HG03175 (cell line): Measurements from ENCODE around the gene EMP1.

Source experiments
- ATAC-seq: cut with Tn5 transposase; IDR thresholded peaks from one replicate; pipeline ENCODE4 v1.9.1; 2021; ENCODE audit warnings: mild to moderate bottlenecking, moderate library complexity; ENCODE audit not compliant: unreplicated experiment

The EMP1 gene

GRCh38 chr12:13218641-13219040 lies 22.1 kb downstream of the EMP1 start:
- ATAC-seq: no peak

DNA sequence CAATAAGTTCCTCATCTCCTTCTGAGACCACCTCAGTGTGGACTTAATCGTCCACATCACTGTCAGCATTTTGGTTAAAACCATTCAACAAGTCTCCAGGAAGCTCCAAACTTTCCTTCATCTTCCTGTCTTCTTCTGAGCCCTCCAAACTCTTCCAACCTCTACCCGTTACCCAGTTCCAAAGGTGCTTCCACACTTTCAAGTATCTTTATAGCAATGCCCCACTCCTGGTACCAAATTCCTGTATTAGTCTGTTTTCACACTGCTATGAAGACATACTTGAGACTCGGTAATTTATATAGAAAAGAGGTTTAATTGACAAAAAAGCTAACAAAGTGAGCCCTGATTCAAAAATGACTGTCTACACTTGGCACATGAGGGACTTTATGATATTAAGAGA lies 22.8 kb downstream of the EMP1 start:
- ATAC-seq: no peak

- ATAC-seq: no peak
These were observed 24.3 kb downstream of the EMP1 start for GRCh38 chr12:13220838-13221237.

- ATAC-seq: no peak
These were observed 25.6 kb downstream of the EMP1 start for GRCh38 chr12:13222076-13222475.

DNA sequence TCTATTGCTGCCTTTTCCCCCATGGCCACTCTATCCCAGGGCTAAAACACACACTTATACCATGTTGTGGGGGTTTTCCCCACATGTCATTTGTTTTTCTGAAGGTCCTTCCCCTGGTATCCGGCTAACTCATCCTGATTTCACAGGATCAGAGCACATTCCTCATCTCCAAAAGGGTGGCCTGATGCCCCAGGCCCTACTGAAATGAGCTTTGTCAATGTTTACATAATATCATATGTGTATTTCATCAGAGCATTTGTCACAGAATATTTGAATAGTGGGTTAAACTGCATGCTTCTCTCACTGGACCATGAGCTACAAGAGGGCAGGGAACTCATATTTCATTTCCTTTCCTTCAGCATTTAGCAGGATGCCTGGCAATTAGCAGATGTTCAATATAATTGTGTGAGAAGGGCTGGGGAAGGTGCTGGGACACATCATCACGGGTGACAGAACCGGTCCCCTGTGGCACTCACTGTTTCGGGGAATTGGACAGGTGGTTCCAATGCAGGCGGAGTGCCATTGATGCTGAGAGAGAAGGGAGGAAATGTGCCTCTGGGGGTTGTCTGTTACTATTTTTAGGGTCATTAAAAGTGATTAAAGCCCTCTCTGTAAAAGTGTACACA lies 26.8 kb downstream of the EMP1 start:
- ATAC-seq: no peak

DNA sequence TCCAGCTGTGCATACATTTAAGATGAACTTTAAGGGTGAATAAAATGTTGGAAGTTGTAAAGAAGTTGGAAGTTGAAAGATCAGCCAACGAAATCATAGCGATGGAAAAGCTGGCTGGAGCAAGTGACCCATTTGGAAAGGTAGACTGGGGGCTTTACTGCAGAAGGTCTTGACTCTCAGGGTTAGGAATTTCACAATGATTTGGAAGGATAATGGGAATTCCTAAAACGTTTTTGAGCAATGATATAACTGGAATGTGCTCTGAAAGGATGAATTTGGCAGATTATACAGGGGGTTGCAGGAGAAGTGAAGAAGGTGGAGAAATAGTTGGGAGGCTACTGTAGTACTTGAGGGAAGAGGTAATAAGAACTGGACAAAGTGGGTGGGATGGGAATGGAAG lies 27.4 kb downstream of the EMP1 start:
- ATAC-seq: no peak

- ATAC-seq: no peak
These were observed 30.7 kb downstream of the EMP1 start for GRCh38 chr12:13227191-13227590.

DNA sequence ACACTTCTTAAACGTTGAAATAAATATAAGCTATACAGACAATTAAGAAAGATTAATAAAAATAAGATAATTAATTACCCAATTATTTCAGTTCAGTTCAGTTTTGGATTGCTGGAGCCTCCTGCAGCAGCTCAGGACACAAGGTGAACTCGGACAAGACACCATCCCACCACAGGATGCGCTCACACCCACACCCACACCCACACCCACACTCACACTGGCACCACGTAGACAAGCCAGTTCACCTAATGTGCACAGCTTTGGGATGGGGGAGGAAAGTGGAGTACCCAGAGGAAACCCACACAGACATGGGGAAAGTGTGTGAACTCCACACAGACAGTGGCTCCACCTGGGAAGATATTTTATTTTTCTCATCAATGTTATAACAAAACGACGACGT lies 32.1 kb downstream of the EMP1 start:
- ATAC-seq: no peak

- no peak for ATAC-seq
These were observed 33.0 kb downstream of the EMP1 start for GRCh38 chr12:13229504-13229903.

DNA sequence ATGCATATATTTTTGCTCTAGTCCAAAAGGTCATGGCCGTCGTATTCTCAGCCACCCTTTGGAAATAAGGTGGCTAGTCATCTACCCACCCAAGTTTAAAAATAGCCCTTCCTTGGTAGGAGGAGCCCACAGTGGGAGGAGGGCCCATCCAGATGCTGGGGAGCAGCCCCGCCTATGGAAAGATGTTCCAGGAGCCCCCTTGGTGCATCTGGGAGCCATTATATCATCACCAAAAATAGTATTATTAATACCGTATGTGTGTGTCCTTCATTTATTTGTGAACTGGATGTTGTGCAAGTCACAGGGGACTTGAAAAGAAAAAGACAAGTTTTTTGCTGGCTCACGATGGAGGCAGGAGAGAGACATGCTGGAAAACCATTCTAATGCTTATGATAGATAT lies 34.0 kb downstream of the EMP1 start:
- no peak for ATAC-seq

- no peak for ATAC-seq
These were observed 37.5 kb downstream of the EMP1 start for GRCh38 chr12:13233830-13234641.

GRCh38 chr12:13238204-13238603 lies 41.7 kb downstream of the EMP1 start:
- ATAC-seq: no peak

- no peak for ATAC-seq
These were observed 45.4 kb downstream of the EMP1 start for GRCh38 chr12:13241833-13242488.

DNA sequence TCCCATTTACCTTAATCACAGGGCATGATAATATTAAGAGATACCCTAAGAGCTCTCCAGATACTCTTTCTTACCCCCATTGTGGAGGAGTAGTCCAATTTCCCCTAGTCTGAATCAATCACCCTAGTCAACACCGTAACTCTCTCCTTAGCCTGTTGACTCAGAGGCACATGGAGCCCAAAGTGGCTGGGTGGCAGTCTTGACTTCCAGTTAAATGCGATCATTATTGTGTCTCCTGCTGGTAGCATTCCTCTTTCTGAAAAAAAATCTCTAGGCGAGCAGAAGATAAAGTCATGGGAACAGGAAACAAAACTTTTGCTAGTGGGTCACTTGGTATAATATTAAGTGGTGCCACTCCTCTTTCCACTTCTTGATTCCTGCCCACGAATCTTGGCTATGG lies 46.4 kb downstream of the EMP1 start:
- ATAC-seq: no peak

DNA sequence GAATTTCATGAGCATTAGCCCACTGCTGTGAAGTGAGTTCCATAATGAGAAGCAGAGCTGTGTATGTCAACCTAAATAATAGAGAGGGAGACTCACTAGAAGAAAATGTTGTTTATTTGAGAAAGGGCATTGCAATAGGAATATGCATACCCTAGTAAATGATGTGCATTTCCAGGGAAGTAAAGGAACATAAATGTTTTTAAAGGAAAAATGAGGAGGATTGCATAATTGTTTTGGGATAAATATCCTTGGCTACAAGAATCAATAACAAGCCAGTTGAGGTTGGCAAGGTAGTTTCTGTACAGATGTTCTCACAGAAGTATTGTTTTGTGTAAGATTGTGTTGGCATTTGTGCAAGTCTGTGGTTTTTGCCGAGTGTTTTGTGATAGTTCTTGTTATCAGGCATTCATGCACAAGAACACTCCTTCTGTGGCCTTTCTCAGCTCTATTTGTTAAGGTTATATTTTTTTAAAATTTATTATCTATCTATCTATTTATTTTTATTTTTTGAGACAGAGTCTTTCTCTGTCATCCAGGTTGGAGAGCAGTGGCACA lies 47.1 kb downstream of the EMP1 start:
- no peak for ATAC-seq

- ATAC-seq: no peak
These were observed 51.1 kb downstream of the EMP1 start for GRCh38 chr12:13247596-13247995.

DNA sequence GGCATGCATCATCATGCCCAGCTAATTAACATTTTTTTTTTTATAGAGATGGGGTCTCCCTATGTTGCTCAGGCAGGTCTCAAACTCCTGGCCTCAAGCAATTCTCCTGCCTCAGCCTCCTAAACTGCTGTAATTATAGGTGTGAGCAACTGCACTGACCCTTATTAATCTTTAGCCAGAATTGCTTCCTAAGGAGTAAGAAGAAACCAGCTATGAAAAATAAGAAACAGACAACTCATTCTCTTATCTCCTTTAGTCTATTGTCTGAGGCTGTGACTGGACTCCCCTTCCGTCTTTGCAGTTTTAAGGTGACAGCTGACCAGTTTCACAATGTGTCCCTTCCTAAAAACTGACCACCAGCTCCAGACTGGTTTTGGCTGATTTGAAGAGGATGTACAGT lies 52.4 kb downstream of the EMP1 start:
- no peak for ATAC-seq

DNA sequence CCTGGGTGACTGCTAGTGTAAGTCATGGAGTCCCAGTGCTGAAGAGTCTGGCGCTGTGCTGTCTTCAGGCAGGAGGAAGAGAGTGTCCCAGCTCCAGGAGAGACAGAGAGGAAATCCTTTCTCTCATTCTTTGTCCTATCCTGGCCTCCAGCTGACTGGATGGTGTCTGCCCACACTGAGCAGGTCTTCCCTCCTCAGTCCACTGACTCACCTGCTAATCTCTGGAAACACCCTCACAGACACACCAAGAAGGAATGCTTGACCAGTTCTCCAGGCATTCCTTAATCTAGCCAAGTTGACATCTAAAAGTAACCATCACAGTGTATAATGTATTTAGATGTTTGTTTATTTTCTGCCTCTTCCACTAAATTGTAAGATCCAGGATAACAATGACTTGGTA lies 53.9 kb downstream of the EMP1 start:
- ATAC-seq: no peak

DNA sequence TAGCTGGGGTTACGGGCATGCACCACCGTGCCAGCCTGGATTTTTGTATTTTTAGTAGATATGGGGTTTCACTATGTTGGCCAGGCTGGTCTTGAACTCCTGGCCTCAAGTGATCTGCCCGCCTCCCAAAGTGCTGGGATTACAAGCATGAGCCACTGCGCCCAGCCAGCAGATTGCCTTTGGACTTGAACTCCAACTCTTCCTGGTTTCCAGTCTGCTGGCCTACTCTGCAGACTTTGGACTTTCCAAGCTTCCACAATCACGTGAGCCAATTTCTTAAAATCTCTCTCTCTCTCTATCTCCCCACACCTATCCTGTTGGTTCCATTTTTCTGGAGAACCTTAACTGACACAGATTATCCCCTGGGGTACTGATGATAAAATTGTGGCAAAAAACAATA lies 55.0 kb downstream of the EMP1 start:
- ATAC-seq: no peak

DNA sequence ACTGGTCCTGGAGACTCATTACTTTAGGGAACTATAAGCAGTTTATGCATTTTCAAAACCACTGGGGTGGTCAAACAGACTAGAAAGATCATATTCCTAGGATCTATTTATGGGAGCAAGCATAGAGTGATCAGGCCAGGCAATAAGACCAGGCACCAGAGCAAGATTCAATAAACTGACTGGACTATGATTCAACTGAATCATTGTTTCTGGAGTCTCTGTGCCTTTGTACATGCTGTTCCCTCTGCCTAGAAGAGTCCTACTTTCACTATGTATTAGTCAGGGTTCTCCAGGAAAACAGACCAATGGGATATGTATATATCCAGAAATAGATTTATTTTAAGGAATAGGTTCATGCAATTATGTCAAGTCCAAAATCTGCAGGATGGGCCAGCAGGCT lies 55.5 kb downstream of the EMP1 start:
- ATAC-seq: no peak

- ATAC-seq: no peak
These were observed 56.1 kb downstream of the EMP1 start for GRCh38 chr12:13252616-13253015.
